Left ventricle myocardium inferior (tissue), 1 donor: Measurements from ENCODE around the gene ARHGAP26. TPM values are rescaled to one million over a fixed set of nuclear protein-coding genes. Genes with fewer than 3 reads are reported as not detected.

Experiments used
- DNase-seq: peaks from one replicate; pipeline ENCODE4 v3.0.0-alpha.2; 2020
- H3K27ac ChIP-seq: fragments of 200-600 bp; replicated peaks from 2 replicates; pipeline ENCODE4 v1.8.0; 2021
- H3K27me3 ChIP-seq: fragments of 200-600 bp; 2 replicates; pipeline ENCODE4 v1.8.0; 2021; ENCODE audit warnings: low read depth
- H3K36me3 ChIP-seq: fragments of 200-600 bp; 2 replicates; pipeline ENCODE4 v1.8.0; 2021
- H3K4me1 ChIP-seq: fragments of 200-600 bp; 2 replicates; pipeline ENCODE4 v1.8.0; 2021
- H3K4me3 ChIP-seq: fragments of 200-600 bp; 2 replicates; pipeline ENCODE4 v1.8.0; 2021; ENCODE audit warnings: mild to moderate bottlenecking, moderate library complexity
- H3K9me3 ChIP-seq: fragments of 200-600 bp; replicated peaks from 2 replicates; pipeline ENCODE4 v1.8.0; 2021
- CTCF ChIP-seq: fragments of 200-600 bp; IDR thresholded peaks from 2 replicates; pipeline ENCODE4 v1.8.0; 2021; ENCODE audit warnings: antibody characterized with exemption, mild to moderate bottlenecking, borderline replicate concordance
- intact Hi-C: fragments of 100-400 bp; cut with micrococcal nuclease; formaldehyde crosslinking; loops from one replicate; pipeline ENCODE4 v1.11.0; 2022
- total RNA-seq: library from RNA; stranded (reverse); fragmentation: NEBNext Ultra II Directional; extraction: Animal tissue kit (Norgen Biotek cat#: 25700); gene quantifications from one replicate; pipeline ENCODE4 v1.2.1, GENCODE V29; 2021
- donor health status: DM: no; HTN: yes; CAD: no; lungs with severe emphysema.

ARHGAP26 gene
- total RNA-seq, 1 donor from 2014 or later, result 35.7 TPM

GRCh38 chr5:142970440-142971030, 200.4 kb downstream of the ARHGAP26 start:
- H3K27me3 ChIP-seq, result no peaks in the 10 kb centered on the region
- H3K9me3 ChIP-seq, result no peaks in the 10 kb centered on the region
- TF ChIP-seq CTCF, result no peak
- intact Hi-C loops, result no loop called here
- H3K36me3 ChIP-seq, result no peaks in the 10 kb centered on the region
- H3K27ac ChIP-seq, result no peak overlapping the region
- peaks cover 48% of the 10 kb centered on the region for H3K4me1 ChIP-seq
- no peak for DNase-seq
- no peak overlapping the region for H3K4me3 ChIP-seq

- Histone ChIP-seq H3K27me3 (no peaks in the 10 kb centered on the region), H3K27ac (peak overlapping the region; percentile 18), H3K9me3 (no peaks in the 10 kb centered on the region), H3K4me3 (no peak overlapping the region), H3K36me3 (no peaks in the 10 kb centered on the region), H3K4me1 (peaks cover 39% of the 10 kb centered on the region)
- TF ChIP-seq CTCF, result no peak
- DNase-seq, result no peak
- intact Hi-C loops, result no loop called here
Measured at GRCh38 chr5:142971303-142972013, 201.3 kb downstream of the ARHGAP26 start.

GRCh38 chr5:142972064-142972570, 201.9 kb downstream of the ARHGAP26 start:
- no peaks in the 10 kb centered on the region for H3K27me3 ChIP-seq
- no peak for TF ChIP-seq CTCF
- DNase-seq, result no peak
- H3K4me1 ChIP-seq, result peaks cover 35% of the 10 kb centered on the region
- H3K9me3 ChIP-seq, result no peaks in the 10 kb centered on the region
- intact Hi-C loops, result no loop called here
- no peaks in the 10 kb centered on the region for H3K36me3 ChIP-seq
- peak overlapping the region; percentile 18 for H3K27ac ChIP-seq
- H3K4me3 ChIP-seq, result no peak overlapping the region

GRCh38 chr5:142973932-142974331, 203.8 kb downstream of the ARHGAP26 start:
- Histone ChIP-seq H3K27ac (no peak overlapping the region), H3K4me1 (peaks cover 37% of the 10 kb centered on the region), H3K9me3 (no peaks in the 10 kb centered on the region), H3K36me3 (no peaks in the 10 kb centered on the region), H3K27me3 (no peaks in the 10 kb centered on the region), H3K4me3 (no peak overlapping the region)
- DNase-seq, result no peak
- no peak for TF ChIP-seq CTCF
- intact Hi-C loops, result no loop called here

- H3K27ac ChIP-seq, result no peak overlapping the region
- intact Hi-C loops, result no loop called here
- peaks cover 38% of the 10 kb centered on the region for H3K4me1 ChIP-seq
- H3K27me3 ChIP-seq, result no peaks in the 10 kb centered on the region
- DNase-seq, result no peak
- no peaks in the 10 kb centered on the region for H3K9me3 ChIP-seq
- H3K4me3 ChIP-seq, result no peak overlapping the region
- H3K36me3 ChIP-seq, result no peaks in the 10 kb centered on the region
- no peak for TF ChIP-seq CTCF
Measured at GRCh38 chr5:142974409-142974808, 204.2 kb downstream of the ARHGAP26 start.
